Neuron (in vitro differentiated cells): ENCODE data around the gene LRRC61.
"Not testable (repeated sequence)": the region's sequence is repeated elsewhere in the genome, so short reads cannot be mapped to it uniquely, and the experiment has no call there.

Experiments used
- H2AFZ ChIP-seq: one replicate; pipeline ENCODE4 v1.6.1; 2013; ENCODE audit warnings: low read depth, mild to moderate bottlenecking, inconsistent platforms, low read length, moderate library complexity
- H3K27me3 ChIP-seq: one replicate; pipeline ENCODE4 v1.6.1; 2013; ENCODE audit warnings: low read length; ENCODE audit not compliant: insufficient read depth
- H3K36me3 ChIP-seq: one replicate; pipeline ENCODE4 v1.6.1; 2013; ENCODE audit warnings: low read length; ENCODE audit not compliant: insufficient read depth
- H3K4me1 ChIP-seq: one replicate; pipeline ENCODE4 v1.6.1; 2013; ENCODE audit warnings: low read length; ENCODE audit not compliant: insufficient read depth
- H3K4me3 ChIP-seq: 2 replicates; pipeline ENCODE4 v1.5.1; 2013; ENCODE audit warnings: mild to moderate bottlenecking, low read length, moderate library complexity
- H3K9me3 ChIP-seq: one replicate; pipeline ENCODE4 v1.6.1; 2013; ENCODE audit warnings: low read length

The LRRC61 gene

GRCh38 chr7:150313367-150313809 is 9.8 kb upstream of the LRRC61 start:
- Histone ChIP-seq H3K27me3 (no peaks in the 10 kb centered on the region), H3K4me3 (no peak overlapping the region), H2AFZ (no peak overlapping the region), H3K36me3 (no peaks in the 10 kb centered on the region), H3K9me3 (no peaks in the 10 kb centered on the region), H3K4me1 (peaks cover 14% of the 10 kb centered on the region)

GRCh38 chr7:150313870-150314269 is 9.3 kb upstream of the LRRC61 start:
- Histone ChIP-seq H3K4me3 (no peak overlapping the region), H2AFZ (no peak overlapping the region), H3K27me3 (no peaks in the 10 kb centered on the region), H3K36me3 (no peaks in the 10 kb centered on the region), H3K4me1 (peaks cover 14% of the 10 kb centered on the region), H3K9me3 (no peaks in the 10 kb centered on the region)

GRCh38 chr7:150314639-150315239 is 8.4 kb upstream of the LRRC61 start:
- H3K27me3 ChIP-seq: no peaks in the 10 kb centered on the region
- H3K9me3 ChIP-seq: no peaks in the 10 kb centered on the region
- H3K4me3 ChIP-seq: no peak overlapping the region
- H3K4me1 ChIP-seq: peaks cover 14% of the 10 kb centered on the region
- H2AFZ ChIP-seq: no peak overlapping the region
- no peaks in the 10 kb centered on the region for H3K36me3 ChIP-seq

- not testable (repeated sequence) for H3K27me3 ChIP-seq, H3K9me3 ChIP-seq, H3K36me3 ChIP-seq, H2AFZ ChIP-seq, H3K4me3 ChIP-seq, H3K4me1 ChIP-seq
Measured at GRCh38 chr7:150316987-150317386, 6.2 kb upstream of the LRRC61 start.

GRCh38 chr7:150317748-150318444 is 5.3 kb upstream of the LRRC61 start:
- H3K4me3 ChIP-seq: no peak overlapping the region
- peaks cover 2% of the 10 kb centered on the region for H3K4me1 ChIP-seq
- no peak overlapping the region for H2AFZ ChIP-seq
- H3K27me3 ChIP-seq: no peaks in the 10 kb centered on the region
- H3K9me3 ChIP-seq: peaks cover 2% of the 10 kb centered on the region
- no peaks in the 10 kb centered on the region for H3K36me3 ChIP-seq

- H3K9me3 ChIP-seq: peaks cover 3% of the 10 kb centered on the region
- no peak overlapping the region for H3K4me3 ChIP-seq
- no peaks in the 10 kb centered on the region for H3K36me3 ChIP-seq
- no peak overlapping the region for H2AFZ ChIP-seq
- no peaks in the 10 kb centered on the region for H3K4me1 ChIP-seq
- peaks cover 2% of the 10 kb centered on the region for H3K27me3 ChIP-seq
Measured at GRCh38 chr7:150321788-150322113, 1.4 kb upstream of the LRRC61 start.

GRCh38 chr7:150322114-150322832 is 882 bp upstream of the LRRC61 start:
- Histone ChIP-seq H3K27me3 (peaks cover 3% of the 10 kb centered on the region), H3K36me3 (no peaks in the 10 kb centered on the region), H3K9me3 (peaks cover 3% of the 10 kb centered on the region), H3K4me3 (no peak overlapping the region), H2AFZ (no peak overlapping the region), H3K4me1 (no peaks in the 10 kb centered on the region)

GRCh38 chr7:150323682-150324372 is 672 bp downstream of the LRRC61 start:
- H3K9me3 ChIP-seq: peaks cover 3% of the 10 kb centered on the region
- no peaks in the 10 kb centered on the region for H3K4me1 ChIP-seq
- no peaks in the 10 kb centered on the region for H3K36me3 ChIP-seq
- H3K27me3 ChIP-seq: peaks cover 3% of the 10 kb centered on the region
- H2AFZ ChIP-seq: no peak overlapping the region
- no peak overlapping the region for H3K4me3 ChIP-seq

- Histone ChIP-seq H3K9me3 (peaks cover 3% of the 10 kb centered on the region), H3K4me3 (no peak overlapping the region), H3K36me3 (no peaks in the 10 kb centered on the region), H2AFZ (no peak overlapping the region), H3K27me3 (peaks cover 3% of the 10 kb centered on the region), H3K4me1 (no peaks in the 10 kb centered on the region)
Measured at GRCh38 chr7:150324373-150324961, 1.3 kb downstream of the LRRC61 start.

GRCh38 chr7:150325110-150325611 is 2.0 kb downstream of the LRRC61 start:
- Histone ChIP-seq H3K27me3 (peaks cover 3% of the 10 kb centered on the region), H3K9me3 (peaks cover 3% of the 10 kb centered on the region), H3K36me3 (no peaks in the 10 kb centered on the region), H3K4me3 (no peak overlapping the region), H3K4me1 (no peaks in the 10 kb centered on the region), H2AFZ (no peak overlapping the region)

GRCh38 chr7:150325901-150326300 is 2.7 kb downstream of the LRRC61 start:
- Histone ChIP-seq H2AFZ (no peak overlapping the region), H3K4me3 (no peak overlapping the region), H3K36me3 (no peaks in the 10 kb centered on the region)

GRCh38 chr7:150326657-150327268 is 3.6 kb downstream of the LRRC61 start:
- no peak overlapping the region for H2AFZ ChIP-seq
- H3K27me3 ChIP-seq: peaks cover 6% of the 10 kb centered on the region
- no peak overlapping the region for H3K4me3 ChIP-seq
- no peaks in the 10 kb centered on the region for H3K4me1 ChIP-seq
- H3K9me3 ChIP-seq: peaks cover 3% of the 10 kb centered on the region
- no peaks in the 10 kb centered on the region for H3K36me3 ChIP-seq

More at GRCh38 chr7:150325901-150326300, 2.7 kb downstream of the LRRC61 start:
- H3K4me1 ChIP-seq: no peaks in the 10 kb centered on the region
- peaks cover 3% of the 10 kb centered on the region for H3K9me3 ChIP-seq
- H3K27me3 ChIP-seq: peaks cover 6% of the 10 kb centered on the region
